ENCODE results near the gene CWH43.
"Not testable (repeated sequence)": the region's sequence is repeated elsewhere in the genome, so short reads cannot be mapped to it uniquely, and the experiment has no call there.

CWH43 gene

GRCh38 chr4:48979914-48980579 is 6.0 kb upstream of the CWH43 start:
- no peak for DNase-seq

GRCh38 chr4:48984005-48984404 is 2.1 kb upstream of the CWH43 start:
- DNase-seq: not testable (repeated sequence)

GRCh38 chr4:48985602-48985975 is 486 bp upstream of the CWH43 start:
- no peak for DNase-seq

- DNase-seq: no peak
Measured at GRCh38 chr4:48986654-48987164, 634 bp downstream of the CWH43 start.

GRCh38 chr4:48989461-48990203 is 3.6 kb downstream of the CWH43 start:
- no peak for DNase-seq

- DNase-seq: no peak
Measured at GRCh38 chr4:48991357-48991756, 5.3 kb downstream of the CWH43 start.

- DNase-seq: no peak
Measured at GRCh38 chr4:48997962-48998361, 11.9 kb downstream of the CWH43 start.

GRCh38 chr4:48998440-48998839 is 12.4 kb downstream of the CWH43 start:
- no peak for DNase-seq

- no peak for DNase-seq
Measured at GRCh38 chr4:49000806-49001205, 14.7 kb downstream of the CWH43 start.

- DNase-seq: no peak
Measured at GRCh38 chr4:49002931-49003330, 16.9 kb downstream of the CWH43 start.

GRCh38 chr4:49018718-49019295 is 32.7 kb downstream of the CWH43 start:
- DNase-seq: no peak

GRCh38 chr4:49032440-49033161 is 46.5 kb downstream of the CWH43 start:
- DNase-seq: no peak

- no peak for DNase-seq
Measured at GRCh38 chr4:49036528-49036927, 50.5 kb downstream of the CWH43 start.

GRCh38 chr4:49044270-49044669 is 58.2 kb downstream of the CWH43 start:
- DNase-seq: no peak

GRCh38 chr4:49058306-49058705 is 72.2 kb downstream of the CWH43 start:
- no peak for DNase-seq

GRCh38 chr4:49063670-49064069 is 77.6 kb downstream of the CWH43 start:
- DNase-seq: no peak

- not testable (repeated sequence) for DNase-seq
Measured at GRCh38 chr4:49072196-49072595, 86.1 kb downstream of the CWH43 start.

GRCh38 chr4:49091883-49092282 is 105.8 kb downstream of the CWH43 start:
- not testable (repeated sequence) for DNase-seq

- not testable (repeated sequence) for DNase-seq
Measured at GRCh38 chr4:49092608-49093135, 106.6 kb downstream of the CWH43 start.

- not testable (repeated sequence) for DNase-seq
Measured at GRCh38 chr4:49096215-49096614, 110.1 kb downstream of the CWH43 start.

- not testable (repeated sequence) for DNase-seq
Measured at GRCh38 chr4:49096627-49097026, 110.6 kb downstream of the CWH43 start.

GRCh38 chr4:49097071-49097470 is 111.0 kb downstream of the CWH43 start:
- not testable (repeated sequence) for DNase-seq

GRCh38 chr4:49097505-49097904 is 111.4 kb downstream of the CWH43 start:
- not testable (repeated sequence) for DNase-seq
